Upper lobe of left lung (tissue), 6 donors: Measurements from ENCODE around the gene DOCK11. TPM values are rescaled to one million over a fixed set of nuclear protein-coding genes. Genes with fewer than 3 reads are reported as not detected.

Source experiments
- ATAC-seq, 2 donors: fragments of 200-7000 bp; cut with Tn5 transposase; one replicate each; pipeline ENCODE4 v1.9.1; 2022; ENCODE audit warnings: mild to moderate bottlenecking in 2 of 2, moderate library complexity in 2 of 2; ENCODE audit not compliant: low FRiP score in 2 of 2
- DNase-seq, 2 donors: peaks; one replicate each; pipeline ENCODE4 v3.0.0-alpha.2; 2019 to 2020
- H3K27ac ChIP-seq, 4 donors: fragments of 200-600 bp; sonication (generic); one replicate each; pipeline ENCODE4 v1.5.1; 2016 to 2019
- H3K27me3 ChIP-seq, 4 donors: fragments of 200-600 bp; sonication (generic); one replicate each; pipeline ENCODE4 v1.5.1; 2017 to 2019
- H3K36me3 ChIP-seq, 4 donors: fragments of 200-600 bp; sonication (generic); one replicate each; pipeline ENCODE4 v1.5.1; 2016 to 2019
- H3K4me1 ChIP-seq, 4 donors: fragments of 200-600 bp; sonication (generic); one replicate each; pipeline ENCODE4 v1.5.1; 2018 to 2019
- H3K4me3 ChIP-seq, 4 donors: fragments of 200-600 bp; sonication (generic); one replicate each; pipeline ENCODE4 v1.5.1; 2017 to 2019; ENCODE audit warnings: mild to moderate bottlenecking in 2 of 4, moderate library complexity in 1 of 4
- H3K9me3 ChIP-seq, 4 donors: fragments of 200-600 bp; sonication (generic); one replicate each; pipeline ENCODE4 v1.5.1; 2018 to 2019
- EP300 ChIP-seq, 4 donors: sonication (generic); formaldehyde crosslinking; IDR thresholded peaks; one replicate each; pipeline ENCODE4 v1.5.1; 2017; ENCODE audit warnings: antibody characterized with exemption in 4 of 4, control low read depth in 2 of 4
- POLR2A ChIP-seq, 4 donors: fragments of 450-650 bp; IDR thresholded peaks; one replicate each; pipeline ENCODE4 v1.5.1; 2016 to 2017; ENCODE audit warnings: antibody characterized with exemption in 4 of 4, mild to moderate bottlenecking in 2 of 4
- POLR2AphosphoS5 ChIP-seq, 2 donors: sonication (generic); formaldehyde crosslinking; IDR thresholded peaks; one replicate each; pipeline ENCODE4 v1.5.1; 2017; ENCODE audit warnings: antibody characterized with exemption in 2 of 2
- WGBS, 2 donors: methylation state at CpG; one replicate each; pipeline ENCODE4 v1.1.5; 2017 to 2018; 5-methylcytosine and 5-hydroxymethylcytosine counted together
- total RNA-seq, 6 donors: library from RNA; depleted of rRNA in 4 of 6; stranded (reverse); fragments of >200 nt in 4 of 6; gene quantifications; one replicate each; pipeline versions ENCODE4 v1.1.0 to v1.2.1, GENCODE V29; 2016 to 2021
- TF ChIP-seq, protein P1 (sequence below), 6 experiments: fragments of 450-650 bp in 4 of 6; fragments of 200-600 bp in 2 of 6; sonication (generic) in 2 of 6; IDR thresholded peaks; one replicate each; pipeline ENCODE4 v1.5.1; 2016 to 2019; ENCODE audit warnings: antibody characterized with exemption in 6 of 6
- donor health status: DM: no; HTN: no; CAD: no; lungs with moderate emphysema.
- donor health status: DM: no; HTN: yes; CAD: no; lungs with severe emphysema.

Gene DOCK11
- total RNA-seq, 6 donors from 2014 or later, result 20.6 to 51.6 (median 42.1) TPM

DNA sequence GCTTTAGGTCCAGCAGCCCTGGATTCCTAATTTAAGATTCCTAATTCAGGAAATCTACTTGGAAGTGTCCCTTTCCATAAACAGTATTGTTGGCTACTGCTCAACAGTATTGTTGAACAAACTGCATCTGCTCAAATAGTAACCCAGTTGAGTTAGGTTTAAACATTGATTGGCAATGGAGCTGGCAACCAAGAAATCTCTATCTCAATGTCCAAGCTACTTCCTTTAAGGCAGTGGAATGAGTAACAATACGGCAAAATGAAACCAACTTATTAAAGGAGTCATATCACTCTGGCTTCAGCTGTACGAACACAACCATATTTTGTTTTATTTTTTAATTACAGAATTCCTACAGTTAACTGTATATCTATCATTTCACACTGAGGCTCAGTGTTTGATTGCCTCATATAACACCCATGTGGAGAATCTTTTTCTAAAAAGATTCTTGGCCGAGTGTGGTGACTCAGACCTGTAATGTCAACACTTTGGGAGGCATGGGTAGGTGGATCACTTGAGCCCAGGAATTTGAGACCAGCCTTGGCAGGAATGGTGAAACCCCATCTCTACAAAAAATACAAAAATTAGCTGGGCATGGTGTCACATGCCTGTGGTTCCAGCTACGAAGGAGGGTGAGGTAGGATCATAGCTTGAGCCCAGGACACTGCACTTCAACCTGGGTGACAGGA is 160.1 kb downstream of the DOCK11 start:
- no peak for DNase-seq
- no peaks in the 10 kb centered on the region for H3K4me1 ChIP-seq
- no peak overlapping the region for H3K27ac ChIP-seq
- TF ChIP-seq POLR2AphosphoS5 (IDR thresholded peaks at IDR 0.05) (no peak), POLR2A (IDR thresholded peaks at IDR 0.05) (no peak), EP300 (IDR thresholded peaks at IDR 0.05) (no peak)
- TF ChIP-seq, protein P1, sequence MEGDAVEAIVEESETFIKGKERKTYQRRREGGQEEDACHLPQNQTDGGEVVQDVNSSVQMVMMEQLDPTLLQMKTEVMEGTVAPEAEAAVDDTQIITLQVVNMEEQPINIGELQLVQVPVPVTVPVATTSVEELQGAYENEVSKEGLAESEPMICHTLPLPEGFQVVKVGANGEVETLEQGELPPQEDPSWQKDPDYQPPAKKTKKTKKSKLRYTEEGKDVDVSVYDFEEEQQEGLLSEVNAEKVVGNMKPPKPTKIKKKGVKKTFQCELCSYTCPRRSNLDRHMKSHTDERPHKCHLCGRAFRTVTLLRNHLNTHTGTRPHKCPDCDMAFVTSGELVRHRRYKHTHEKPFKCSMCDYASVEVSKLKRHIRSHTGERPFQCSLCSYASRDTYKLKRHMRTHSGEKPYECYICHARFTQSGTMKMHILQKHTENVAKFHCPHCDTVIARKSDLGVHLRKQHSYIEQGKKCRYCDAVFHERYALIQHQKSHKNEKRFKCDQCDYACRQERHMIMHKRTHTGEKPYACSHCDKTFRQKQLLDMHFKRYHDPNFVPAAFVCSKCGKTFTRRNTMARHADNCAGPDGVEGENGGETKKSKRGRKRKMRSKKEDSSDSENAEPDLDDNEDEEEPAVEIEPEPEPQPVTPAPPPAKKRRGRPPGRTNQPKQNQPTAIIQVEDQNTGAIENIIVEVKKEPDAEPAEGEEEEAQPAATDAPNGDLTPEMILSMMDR (IDR thresholded peaks at IDR 0.05), result no peak
- H3K9me3 ChIP-seq, result no peaks in the 10 kb centered on the region
- no peak overlapping the region for H3K4me3 ChIP-seq
- WGBS, 2 donors, result 56 to 71% methylated on average over 4 of the region's 4 CpGs
- H3K27me3 ChIP-seq, result no peaks in the 10 kb centered on the region
- no peaks in the 10 kb centered on the region for H3K36me3 ChIP-seq
- ATAC-seq, result no peak

GRCh38 chrX:118657413-118657812 is 161.8 kb downstream of the DOCK11 start:
- WGBS, 2 donors, result 78 to 87% methylated on average over 3 of the region's 3 CpGs
- Histone ChIP-seq H3K27me3 (no peaks in the 10 kb centered on the region), H3K4me3 (no peak overlapping the region), H3K27ac (no peak overlapping the region), H3K36me3 (no peaks in the 10 kb centered on the region), H3K9me3 (no peaks in the 10 kb centered on the region), H3K4me1 (no peaks in the 10 kb centered on the region)
- DNase-seq (no peak), ATAC-seq (no peak)
- TF ChIP-seq, protein P1 (IDR thresholded peaks at IDR 0.05), result no peak

DNA sequence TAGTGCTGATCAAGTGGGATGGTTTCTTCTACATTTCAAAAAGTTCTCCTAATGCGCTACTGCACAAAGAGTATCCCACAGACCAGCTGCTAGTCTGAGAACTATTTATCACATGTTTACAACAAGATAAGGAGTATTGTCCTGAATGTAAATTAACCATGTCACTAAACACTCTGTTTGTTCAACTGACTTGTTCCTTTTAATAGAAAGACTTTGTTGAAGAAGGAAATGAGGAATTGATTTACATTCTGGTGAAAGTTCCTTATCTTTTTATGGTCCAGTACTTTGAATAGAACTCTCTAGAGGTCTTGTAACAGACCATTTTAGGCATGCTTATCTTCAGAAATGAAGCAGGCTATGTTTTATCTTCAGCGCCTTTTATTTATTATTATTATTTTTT is 164.5 kb downstream of the DOCK11 start:
- H3K27me3 ChIP-seq, result no peaks in the 10 kb centered on the region
- 77 to 82% methylated on average over 2 of the region's 2 CpGs for WGBS, 2 donors
- H3K4me1 ChIP-seq, result no peaks in the 10 kb centered on the region
- H3K27ac ChIP-seq, result no peak overlapping the region
- no peak for TF ChIP-seq POLR2AphosphoS5 (IDR thresholded peaks at IDR 0.05)
- no peak for TF ChIP-seq POLR2A (IDR thresholded peaks at IDR 0.05)
- TF ChIP-seq, protein P1 (IDR thresholded peaks at IDR 0.05), result no peak
- no peak for TF ChIP-seq EP300 (IDR thresholded peaks at IDR 0.05)
- H3K4me3 ChIP-seq, result no peak overlapping the region
- H3K9me3 ChIP-seq, result no peaks in the 10 kb centered on the region
- peaks cover 0 to 5% (median 0%) of the 10 kb centered on the region in 4 donors for H3K36me3 ChIP-seq
- no peak for DNase-seq
- no peak for ATAC-seq

GRCh38 chrX:118665204-118665603 is 169.6 kb downstream of the DOCK11 start:
- no peak overlapping the region for H3K4me3 ChIP-seq
- H3K36me3 ChIP-seq, result peaks cover 0 to 5% (median 0%) of the 10 kb centered on the region in 4 donors
- ATAC-seq (no peak), DNase-seq (no peak)
- no peak for TF ChIP-seq POLR2AphosphoS5 (IDR thresholded peaks at IDR 0.05)
- TF ChIP-seq, protein P1 (IDR thresholded peaks at IDR 0.05), result no peak
- TF ChIP-seq POLR2A (IDR thresholded peaks at IDR 0.05), result no peak
- no peak for TF ChIP-seq EP300 (IDR thresholded peaks at IDR 0.05)
- no peaks in the 10 kb centered on the region for H3K9me3 ChIP-seq
- H3K4me1 ChIP-seq, result no peaks in the 10 kb centered on the region
- no peaks in the 10 kb centered on the region for H3K27me3 ChIP-seq
- H3K27ac ChIP-seq, result no peak overlapping the region

GRCh38 chrX:118666521-118666920 is 170.9 kb downstream of the DOCK11 start:
- TF ChIP-seq POLR2AphosphoS5 (IDR thresholded peaks at IDR 0.05) (no peak), POLR2A (IDR thresholded peaks at IDR 0.05) (no peak), EP300 (IDR thresholded peaks at IDR 0.05) (no peak)
- TF ChIP-seq, protein P1 (IDR thresholded peaks at IDR 0.05), result no peak
- 70 to 77% methylated on average over 3 of the region's 3 CpGs for WGBS, 2 donors

More at GRCh38 chrX:118666521-118666920, 170.9 kb downstream of the DOCK11 start:
- no peak for ATAC-seq
- no peak overlapping the region for H3K27ac ChIP-seq
- peaks cover 0 to 5% (median 0%) of the 10 kb centered on the region in 4 donors for H3K36me3 ChIP-seq
- H3K4me1 ChIP-seq, result no peaks in the 10 kb centered on the region
- H3K27me3 ChIP-seq, result no peaks in the 10 kb centered on the region
- no peak for DNase-seq
- no peak overlapping the region for H3K4me3 ChIP-seq
- H3K9me3 ChIP-seq, result no peaks in the 10 kb centered on the region
